Neural crest cell (in vitro differentiated cells): ENCODE measurements around the gene USP17L11. TPM values are rescaled to one million over a fixed set of nuclear protein-coding genes. Genes with fewer than 3 reads are reported as not detected.
A peak's percentile ranks its signal among the peaks of the same experiment; 100 is the strongest.
"Not testable (repeated sequence)": the region's sequence is repeated elsewhere in the genome, so short reads cannot be mapped to it uniquely, and the experiment has no call there.

Experiments
- DNase-seq: peaks from one replicate; pipeline ENCODE4 v3.0.0; 2021; ENCODE audit warnings: low read depth, mixed read lengths, low spot score
- H3K27ac Mint-ChIP-seq: one replicate; pipeline ENCODE4 v1.8.0; 2021; ENCODE audit warnings: mild to moderate bottlenecking, mixed read lengths; ENCODE audit not compliant: unreplicated experiment
- H3K27me3 Mint-ChIP-seq: 2 replicates; pipeline ENCODE4 v1.8.0; 2021; ENCODE audit warnings: low read depth, mild to moderate bottlenecking, mixed read lengths
- H3K36me3 Mint-ChIP-seq: 2 replicates; pipeline ENCODE4 v1.8.0; 2021; ENCODE audit warnings: low read depth, mild to moderate bottlenecking, mixed read lengths
- H3K4me1 Mint-ChIP-seq: 2 replicates; pipeline ENCODE4 v1.8.0; 2021; ENCODE audit warnings: mixed read lengths
- H3K4me3 Mint-ChIP-seq: one replicate; pipeline ENCODE4 v1.8.0; 2021; ENCODE audit warnings: mild to moderate bottlenecking, mixed read lengths
- H3K9me3 Mint-ChIP-seq: 2 replicates; pipeline ENCODE4 v1.8.0; 2021; ENCODE audit warnings: mixed read lengths
- long read RNA-seq: library from polyadenylated mRNA; unstranded; transcript quantifications from one replicate; pipeline ENCODE4 v2.0.0, GENCODE V29; 2020
- total RNA-seq: library from RNA; stranded (reverse); gene quantifications from 2 replicates; pipeline ENCODE4 v1.2.1, GENCODE V29; 2021

Gene USP17L11, protein sequence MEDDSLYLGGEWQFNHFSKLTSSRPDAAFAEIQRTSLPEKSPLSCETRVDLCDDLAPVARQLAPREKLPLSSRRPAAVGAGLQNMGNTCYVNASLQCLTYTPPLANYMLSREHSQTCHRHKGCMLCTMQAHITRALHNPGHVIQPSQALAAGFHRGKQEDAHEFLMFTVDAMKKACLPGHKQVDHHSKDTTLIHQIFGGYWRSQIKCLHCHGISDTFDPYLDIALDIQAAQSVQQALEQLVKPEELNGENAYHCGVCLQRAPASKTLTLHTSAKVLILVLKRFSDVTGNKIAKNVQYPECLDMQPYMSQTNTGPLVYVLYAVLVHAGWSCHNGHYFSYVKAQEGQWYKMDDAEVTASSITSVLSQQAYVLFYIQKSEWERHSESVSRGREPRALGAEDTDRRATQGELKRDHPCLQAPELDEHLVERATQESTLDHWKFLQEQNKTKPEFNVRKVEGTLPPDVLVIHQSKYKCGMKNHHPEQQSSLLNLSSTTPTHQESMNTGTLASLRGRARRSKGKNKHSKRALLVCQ
- not detected in 2 replicates for total RNA-seq
- long read RNA-seq: 0 reads

- DNase-seq, H3K36me3 Mint-ChIP-seq, H3K4me1 Mint-ChIP-seq, H3K4me3 Mint-ChIP-seq, H3K9me3 Mint-ChIP-seq, H3K27ac Mint-ChIP-seq, H3K27me3 Mint-ChIP-seq: not testable (repeated sequence)
Measured at GRCh38 chr4:9215105-9215504, at the start of gene USP17L11. Gene USP17L11 (plus strand): TSS chr4:9215405. CDS start chr4:9215405, 0 bp downstream.

- not testable (repeated sequence) for H3K27me3 Mint-ChIP-seq, DNase-seq, H3K4me1 Mint-ChIP-seq, H3K27ac Mint-ChIP-seq, H3K36me3 Mint-ChIP-seq, H3K9me3 Mint-ChIP-seq, H3K4me3 Mint-ChIP-seq
Measured at GRCh38 chr4:9165990-9166389, 49.2 kb upstream of the USP17L11 start.

DNA sequence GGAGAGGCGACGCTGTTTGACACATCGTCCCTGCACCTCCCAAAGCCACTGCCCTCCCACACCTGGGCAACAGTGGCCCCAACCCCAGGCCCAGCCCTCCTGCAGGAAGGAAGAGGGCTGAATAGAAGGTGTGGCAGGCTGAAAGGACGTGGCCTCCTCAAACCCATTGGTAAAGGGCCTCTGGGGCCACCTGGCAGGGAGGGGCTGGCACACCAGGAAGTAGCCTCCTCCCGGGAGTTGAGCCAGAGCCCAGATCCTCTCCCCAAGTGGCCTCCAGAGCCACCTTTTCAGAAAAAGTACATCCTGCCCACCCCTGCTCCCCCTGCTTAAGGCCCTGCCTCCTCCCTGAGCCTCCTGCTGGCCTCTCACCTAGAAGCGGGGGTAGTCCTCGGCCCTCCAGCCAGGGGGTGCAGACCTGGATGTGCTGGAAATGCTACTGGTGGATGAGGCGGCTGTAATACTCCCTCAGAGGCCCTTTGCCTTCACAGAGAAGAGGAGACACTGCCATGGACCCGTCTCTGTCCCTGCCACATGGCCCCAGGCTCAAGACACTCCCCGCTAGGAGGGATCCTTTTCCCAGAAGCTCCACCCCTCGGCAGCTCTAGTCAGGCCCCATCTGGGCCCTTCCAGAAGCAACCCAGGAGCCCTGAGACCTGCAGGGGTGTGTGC lies 45.3 kb upstream of the USP17L11 start, which contains the start of gene FAM90A26:
Gene FAM90A26, plus strand, starts transcription at position 619 of the 669 bp plus-strand sequence. CDS start 2,764 bp downstream, outside the sequence.
- DNase-seq, H3K4me3 Mint-ChIP-seq, H3K36me3 Mint-ChIP-seq, H3K27me3 Mint-ChIP-seq, H3K27ac Mint-ChIP-seq, H3K9me3 Mint-ChIP-seq, H3K4me1 Mint-ChIP-seq: not testable (repeated sequence)

DNA sequence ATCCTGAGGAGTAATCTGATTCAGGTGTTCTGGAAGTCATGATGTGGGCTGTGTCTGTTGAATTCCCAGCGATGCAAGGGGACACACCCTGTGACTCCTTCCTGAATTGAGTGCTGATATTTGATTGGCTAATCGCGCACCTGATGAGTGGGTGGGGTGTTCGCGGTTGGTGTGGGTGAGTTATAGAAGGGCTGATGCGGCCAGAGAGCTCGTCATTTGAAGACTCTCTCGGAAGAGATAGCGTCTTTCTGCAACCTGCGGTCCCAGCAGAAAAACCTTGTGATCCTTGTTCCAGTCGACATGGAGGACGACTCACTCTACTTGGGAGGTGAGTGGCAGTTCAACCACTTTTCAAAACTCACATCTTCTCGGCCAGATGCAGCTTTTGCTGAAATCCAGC lies 4.8 kb upstream of the USP17L11 start, which contains the start of gene USP17L10:
Gene USP17L10, plus strand, starts transcription at position 301 of the 400 bp plus-strand sequence. Its CDS starts 0 bp downstream, at position 301.
- not testable (repeated sequence) for H3K36me3 Mint-ChIP-seq, H3K9me3 Mint-ChIP-seq, H3K4me1 Mint-ChIP-seq, H3K27me3 Mint-ChIP-seq, H3K4me3 Mint-ChIP-seq, DNase-seq, H3K27ac Mint-ChIP-seq

DNA sequence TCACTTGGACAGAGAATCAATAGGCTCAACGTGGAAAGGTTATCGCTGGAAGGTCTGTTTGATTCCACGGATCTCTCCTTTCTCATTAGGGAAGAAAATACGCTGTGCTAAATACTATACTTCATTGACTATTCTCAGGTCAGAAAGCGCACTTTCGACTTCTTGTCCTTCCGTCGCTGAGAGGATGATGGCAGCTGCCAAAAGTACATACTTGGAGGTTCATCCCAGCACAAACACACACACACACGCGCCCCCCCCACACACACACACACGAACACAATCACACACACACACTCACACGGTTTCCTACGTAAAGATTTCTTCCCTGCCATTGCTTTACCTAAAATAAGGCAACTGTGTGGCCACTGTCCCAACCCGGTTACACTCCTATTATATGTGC lies 504 bp upstream of the USP17L11 start:
- H3K4me1 Mint-ChIP-seq, DNase-seq, H3K9me3 Mint-ChIP-seq, H3K27ac Mint-ChIP-seq, H3K4me3 Mint-ChIP-seq, H3K36me3 Mint-ChIP-seq, H3K27me3 Mint-ChIP-seq: not testable (repeated sequence)

DNA sequence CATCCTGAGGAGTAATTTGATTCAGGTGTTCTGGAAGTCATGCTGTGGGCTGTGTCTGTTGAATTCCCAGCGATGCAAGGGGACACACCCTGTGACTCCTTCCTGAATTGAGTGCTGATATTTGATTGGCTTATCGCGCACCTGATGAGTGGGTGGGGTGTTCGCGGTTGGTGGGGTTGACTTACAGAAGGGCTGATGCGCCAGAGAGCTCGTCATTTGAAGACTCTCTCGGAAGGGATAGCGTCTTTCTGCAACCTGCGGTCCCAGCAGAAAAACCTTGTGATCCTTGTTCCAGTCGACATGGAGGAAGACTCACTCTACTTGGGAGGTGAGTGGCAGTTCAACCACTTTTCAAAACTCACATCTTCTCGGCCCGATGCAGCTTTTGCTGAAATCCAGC lies 4.6 kb downstream of the USP17L11 start, which contains the start of gene USP17L12:
Gene USP17L12, plus strand, starts transcription at position 301 of the 400 bp plus-strand sequence. Its CDS starts 0 bp downstream, at position 301.
- H3K27ac Mint-ChIP-seq, H3K27me3 Mint-ChIP-seq, DNase-seq, H3K4me3 Mint-ChIP-seq, H3K36me3 Mint-ChIP-seq, H3K9me3 Mint-ChIP-seq, H3K4me1 Mint-ChIP-seq: not testable (repeated sequence)

DNA sequence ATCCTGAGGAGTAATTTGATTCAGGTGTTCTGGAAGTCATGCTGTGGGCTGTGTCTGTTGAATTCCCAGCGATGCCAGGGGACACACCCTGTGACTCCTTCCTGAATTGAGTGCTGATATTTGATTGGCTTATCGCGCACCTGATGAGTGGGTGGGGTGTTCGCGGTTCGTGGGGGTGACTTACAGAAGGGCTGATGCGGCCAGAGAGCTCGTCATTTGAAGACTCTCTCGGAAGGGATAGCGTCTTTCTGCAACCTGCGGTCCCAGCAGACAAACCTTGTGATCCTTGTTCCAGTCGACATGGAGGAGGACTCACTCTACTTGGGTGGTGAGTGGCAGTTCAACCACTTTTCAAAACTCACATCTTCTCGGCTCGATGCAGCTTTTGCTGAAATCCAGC lies 9.4 kb downstream of the USP17L11 start, which contains the start of gene USP17L13:
Gene USP17L13, plus strand, starts transcription at position 301 of the 400 bp plus-strand sequence. Its CDS starts 0 bp downstream, at position 301.
- H3K27me3 Mint-ChIP-seq, DNase-seq, H3K27ac Mint-ChIP-seq, H3K4me1 Mint-ChIP-seq, H3K36me3 Mint-ChIP-seq, H3K4me3 Mint-ChIP-seq, H3K9me3 Mint-ChIP-seq: not testable (repeated sequence)

- H3K27me3 Mint-ChIP-seq, H3K4me3 Mint-ChIP-seq, H3K4me1 Mint-ChIP-seq, H3K9me3 Mint-ChIP-seq, H3K36me3 Mint-ChIP-seq, H3K27ac Mint-ChIP-seq: not testable (repeated sequence)
- DNase-seq: peak; percentile 0
Measured at GRCh38 chr4:9230249-9230648, 15.0 kb downstream of the USP17L11 start.

DNA sequence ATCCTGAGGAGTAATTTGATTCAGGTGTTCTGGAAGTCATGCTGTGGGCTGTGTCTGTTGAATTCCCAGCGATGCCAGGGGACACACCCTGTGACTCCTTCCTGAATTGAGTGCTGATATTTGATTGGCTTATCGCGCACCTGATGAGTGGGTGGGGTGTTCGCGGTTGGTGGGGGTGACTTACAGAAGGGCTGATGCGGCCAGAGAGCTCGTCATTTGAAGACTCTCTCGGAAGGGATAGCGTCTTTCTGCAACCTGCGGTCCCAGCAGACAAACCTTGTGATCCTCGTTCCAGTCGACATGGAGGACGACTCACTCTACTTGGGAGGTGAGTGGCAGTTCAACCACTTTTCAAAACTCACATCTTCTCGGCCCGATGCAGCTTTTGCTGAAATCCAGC lies 18.9 kb downstream of the USP17L11 start, which contains the start of gene USP17L15:
Gene USP17L15, plus strand, starts transcription at position 301 of the 400 bp plus-strand sequence. Its CDS starts 0 bp downstream, at position 301.
- H3K4me1 Mint-ChIP-seq, H3K27ac Mint-ChIP-seq, H3K36me3 Mint-ChIP-seq, DNase-seq, H3K9me3 Mint-ChIP-seq, H3K27me3 Mint-ChIP-seq, H3K4me3 Mint-ChIP-seq: not testable (repeated sequence)

GRCh38 chr4:9238461-9238860 lies 23.3 kb downstream of the USP17L11 start:
- H3K36me3 Mint-ChIP-seq, H3K4me1 Mint-ChIP-seq, H3K9me3 Mint-ChIP-seq, H3K27me3 Mint-ChIP-seq, H3K27ac Mint-ChIP-seq, H3K4me3 Mint-ChIP-seq, DNase-seq: not testable (repeated sequence)

DNA sequence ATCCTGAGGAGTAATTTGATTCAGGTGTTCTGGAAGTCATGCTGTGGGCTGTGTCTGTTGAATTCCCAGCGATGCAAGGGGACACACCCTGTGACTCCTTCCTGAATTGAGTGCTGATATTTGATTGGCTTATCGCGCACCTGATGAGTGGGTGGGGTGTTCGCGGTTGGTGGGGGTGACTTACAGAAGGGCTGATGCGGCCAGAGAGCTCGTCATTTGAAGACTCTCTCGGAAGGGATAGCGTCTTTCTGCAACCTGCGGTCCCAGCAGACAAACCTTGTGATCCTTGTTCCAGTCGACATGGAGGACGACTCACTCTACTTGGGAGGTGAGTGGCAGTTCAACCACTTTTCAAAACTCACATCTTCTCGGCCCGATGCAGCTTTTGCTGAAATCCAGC lies 28.4 kb downstream of the USP17L11 start, which contains the start of gene USP17L17:
Gene USP17L17, plus strand, starts transcription at position 301 of the 400 bp plus-strand sequence. Its CDS starts 0 bp downstream, at position 301.
- H3K9me3 Mint-ChIP-seq, H3K4me3 Mint-ChIP-seq, H3K27ac Mint-ChIP-seq, H3K36me3 Mint-ChIP-seq, H3K4me1 Mint-ChIP-seq, H3K27me3 Mint-ChIP-seq, DNase-seq: not testable (repeated sequence)

DNA sequence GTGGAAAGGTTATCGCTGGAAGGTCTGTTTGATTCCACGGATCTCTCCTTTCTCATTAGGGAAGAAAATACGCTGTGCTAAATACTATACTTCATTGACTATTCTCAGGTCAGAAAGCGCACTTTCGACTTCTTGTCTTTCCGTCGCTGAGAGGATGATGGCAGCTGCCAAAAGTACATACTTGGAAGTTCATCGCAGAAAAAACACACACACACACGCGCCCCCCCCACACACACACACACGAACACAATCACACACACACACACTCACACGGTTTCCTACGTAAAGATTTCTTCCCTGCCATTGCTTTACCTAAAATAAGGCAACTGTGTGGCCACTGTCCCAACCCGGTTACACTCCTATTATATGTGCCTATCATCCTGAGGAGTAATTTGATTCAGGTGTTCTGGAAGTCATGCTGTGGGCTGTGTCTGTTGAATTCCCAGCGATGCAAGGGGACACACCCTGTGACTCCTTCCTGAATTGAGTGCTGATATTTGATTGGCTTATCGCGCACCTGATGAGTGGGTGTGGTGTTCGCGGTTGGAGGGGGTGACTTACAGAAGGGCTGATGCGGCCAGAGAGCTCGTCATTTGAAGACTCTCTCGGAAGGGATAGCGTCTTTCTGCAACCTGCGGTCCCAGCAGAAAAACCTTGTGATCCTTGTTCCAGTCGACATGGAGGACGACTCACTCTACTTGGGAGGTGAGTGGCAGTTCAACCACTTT lies 32.9 kb downstream of the USP17L11 start, which contains the start of gene USP17L18:
Gene USP17L18, plus strand, starts transcription at position 678 of the 728 bp plus-strand sequence. Its CDS starts 0 bp downstream, at position 678.
- H3K9me3 Mint-ChIP-seq, H3K4me3 Mint-ChIP-seq, DNase-seq, H3K4me1 Mint-ChIP-seq, H3K36me3 Mint-ChIP-seq, H3K27ac Mint-ChIP-seq, H3K27me3 Mint-ChIP-seq: not testable (repeated sequence)
